HepG2 (cell line): Measurements from ENCODE around the gene MTHFD1L. TPM values are rescaled to one million over a fixed set of nuclear protein-coding genes. Genes with fewer than 3 reads are reported as not detected.
A peak's percentile ranks its signal among the peaks of the same experiment; 100 is the strongest.

Experiments used
- CREB1 ChIP-seq, 2 experiments: fragments of 450-650 bp in 1 of 2; IDR thresholded peaks; 2 replicates each; pipeline ENCODE4 v1.6.1; 2016 to 2017; ENCODE audit warnings: control low read depth in 1 of 2, mild to moderate bottlenecking in 1 of 2, missing compliant biosample characterization in 1 of 2, missing genetic modification characterization in 1 of 2
- ETV6 ChIP-seq: sonication (generic); formaldehyde crosslinking; conservative IDR thresholded peaks from 2 replicates; pipeline ENCODE4 v1.4.0; 2020; ENCODE audit warnings: missing genetic modification reagents
- HMGXB3 ChIP-seq: sonication (generic); formaldehyde crosslinking; IDR thresholded peaks from 2 replicates; pipeline ENCODE4 v1.4.0; 2020; ENCODE audit warnings: missing genetic modification reagents, borderline replicate concordance
- KAT8 ChIP-seq: IDR thresholded peaks from 2 replicates; pipeline ENCODE4 v1.6.1; 2016; ENCODE audit warnings: missing genetic modification reagents, missing compliant biosample characterization
- KLF6 ChIP-seq: IDR thresholded peaks from 2 replicates; pipeline ENCODE4 v1.8.0; 2016; ENCODE audit warnings: missing biosample characterization, missing genetic modification reagents
- NBN ChIP-seq: fragments of 450-650 bp; conservative IDR thresholded peaks from 2 replicates; pipeline ENCODE4 v1.6.1; 2017
- NFIC ChIP-seq: IDR thresholded peaks from 2 replicates; pipeline ENCODE4 v1.6.1; 2012; ENCODE audit warnings: mild to moderate bottlenecking, low read length, inconsistent platforms
- TGIF2 ChIP-seq: IDR thresholded peaks from 2 replicates; pipeline ENCODE4 v1.6.1; 2016; ENCODE audit warnings: control low read depth, missing compliant biosample characterization
- YEATS2 ChIP-seq: sonication (generic); formaldehyde crosslinking; IDR thresholded peaks from 2 replicates; pipeline ENCODE4 v1.4.0; 2020; ENCODE audit warnings: missing genetic modification reagents, borderline replicate concordance
- ZBTB26 ChIP-seq: IDR thresholded peaks from 2 replicates; pipeline ENCODE4 v1.6.1; 2016; ENCODE audit warnings: missing compliant biosample characterization, missing genetic modification reagents, borderline replicate concordance
- ZBTB37 ChIP-seq: sonication (generic); formaldehyde crosslinking; IDR thresholded peaks from 2 replicates; pipeline ENCODE4 v1.4.0; 2020; ENCODE audit warnings: mild to moderate bottlenecking, missing genetic modification reagents
- ZNF317 ChIP-seq: sonication (generic); formaldehyde crosslinking; IDR thresholded peaks from 2 replicates; pipeline ENCODE4 v1.5.0; 2020; ENCODE audit warnings: mild to moderate bottlenecking, missing genetic modification reagents
- ZNF337 ChIP-seq: sonication (generic); formaldehyde crosslinking; IDR thresholded peaks from 2 replicates; pipeline ENCODE4 v1.5.1; 2020; ENCODE audit warnings: missing genetic modification reagents, low read depth, mild to moderate bottlenecking, borderline replicate concordance
- ZNF547 ChIP-seq: sonication (generic); formaldehyde crosslinking; IDR thresholded peaks from 2 replicates; pipeline ENCODE4 v1.5.1; 2020; ENCODE audit warnings: mild to moderate bottlenecking, missing genetic modification reagents
- ZNF563 ChIP-seq: sonication (generic); formaldehyde crosslinking; IDR thresholded peaks from 2 replicates; pipeline ENCODE4 v1.8.0; 2022; ENCODE audit warnings: mild to moderate bottlenecking, moderate library complexity, missing genetic modification reagents
- ZNF766 ChIP-seq: sonication (generic); formaldehyde crosslinking; IDR thresholded peaks from 2 replicates; pipeline ENCODE4 v1.5.0; 2020; ENCODE audit warnings: missing genetic modification reagents, borderline replicate concordance
- ZNF816 ChIP-seq: sonication (generic); formaldehyde crosslinking; IDR thresholded peaks from 2 replicates; pipeline ENCODE4 v1.8.0; 2022; ENCODE audit warnings: missing genetic modification reagents, mild to moderate bottlenecking, borderline replicate concordance
- ZNF841 ChIP-seq: sonication (generic); formaldehyde crosslinking; IDR thresholded peaks from 2 replicates; pipeline ENCODE4 v1.8.1; 2023; ENCODE audit warnings: missing genetic modification reagents, borderline replicate concordance
- polyA plus RNA-seq, 8 experiments: library from polyadenylated mRNA; depleted of rRNA in 3 of 8; stranded (reverse) in 7 of 8; unstranded in 1 of 8; fragments of >200 nt; fragmentation: Illumina TruSeq in 4 of 8; extraction: Trizol in 4 of 8; gene quantifications; 2 replicates each; pipeline versions ENCODE4 v1.2.1 to v1.2.3, GENCODE V29; 2011 to 2016; ENCODE audit warnings: low read depth in 4 of 8, missing spikeins in 1 of 8, mixed read lengths in 1 of 8; ENCODE audit not compliant: insufficient read depth in 1 of 8
- total RNA-seq, 5 experiments: library from RNA; depleted of rRNA; stranded (reverse); fragments of >200 nt; fragmentation: Illumina TruSeq; extraction: Trizol; gene quantifications; 2 replicates each; pipeline ENCODE4 v1.2.3, GENCODE V29; 2016; ENCODE audit warnings: low read depth in 1 of 5
- TF ChIP-seq, protein P1 (sequence below): sonication (generic); formaldehyde crosslinking; IDR thresholded peaks from 2 replicates; pipeline ENCODE4 v1.4.0; 2020; ENCODE audit warnings: mild to moderate bottlenecking, missing genetic modification reagents
- TF ChIP-seq, protein P2 (sequence below): sonication (generic); formaldehyde crosslinking; IDR thresholded peaks from 2 replicates; pipeline ENCODE4 v1.8.1; 2023; ENCODE audit warnings: mild to moderate bottlenecking, moderate library complexity, missing genetic modification reagents

The MTHFD1L gene
- total and polyA plus RNA-seq, 2 of the 13 experiments (the other 11 are each of a cell fraction or from before 2014, with no cell fraction given) = 24.0 to 39.6 TPM

DNA sequence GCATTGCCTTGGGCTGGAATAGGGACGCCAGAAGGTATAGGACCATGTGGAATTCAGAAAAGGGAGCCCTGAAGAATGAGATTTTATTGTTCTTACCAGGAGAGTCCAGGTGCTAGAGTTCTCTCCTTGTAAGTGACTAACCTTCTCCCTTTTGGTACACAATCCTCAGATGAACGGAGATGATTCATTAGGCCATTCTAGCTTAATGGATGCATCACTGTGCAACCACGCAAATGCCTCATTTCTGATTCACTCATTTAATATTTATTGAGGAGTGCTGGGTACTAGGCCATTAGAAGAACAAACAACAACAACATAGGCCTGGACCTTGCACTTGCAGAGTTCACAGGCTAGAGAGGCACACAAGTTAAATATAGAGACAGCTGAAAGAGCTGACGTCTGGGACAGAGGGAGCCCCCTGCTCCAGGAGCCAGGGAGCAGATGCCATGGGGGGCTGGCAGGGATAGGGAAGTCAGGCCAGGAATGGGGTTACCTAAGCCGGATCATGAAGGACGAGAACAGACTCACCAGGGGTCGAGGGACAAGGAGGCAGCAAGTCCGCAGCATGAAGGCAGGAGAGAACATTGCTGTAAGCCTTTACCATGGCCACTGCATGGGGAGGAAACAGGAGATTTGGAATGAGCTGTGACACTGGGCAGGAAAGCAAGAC, 194.7 kb downstream of the MTHFD1L start (continued):
- TF ChIP-seq NFIC = peak; percentile 33; the same call in 1 of the 2 replicates
- TF ChIP-seq ZNF317 (CRISPR knock-in tag) = no peak
- TF ChIP-seq, protein P1, sequence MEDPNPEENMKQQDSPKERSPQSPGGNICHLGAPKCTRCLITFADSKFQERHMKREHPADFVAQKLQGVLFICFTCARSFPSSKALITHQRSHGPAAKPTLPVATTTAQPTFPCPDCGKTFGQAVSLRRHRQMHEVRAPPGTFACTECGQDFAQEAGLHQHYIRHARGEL (CRISPR knock-in tag) = no peak
- TF ChIP-seq ZNF337 (CRISPR knock-in tag) = no peak
- TF ChIP-seq CREB1 (IDR thresholded peaks at IDR 0.05) = no peak
- TF ChIP-seq CREB1 (CRISPR knock-in tag; IDR thresholded peaks at IDR 0.05) = peak; percentile 48; the same call in 1 of the 2 replicates
- TF ChIP-seq TGIF2 = peak; percentile 73
- TF ChIP-seq ZNF563 (CRISPR knock-in tag) = no peak
- TF ChIP-seq ZNF547 (CRISPR knock-in tag) = no peak; the same call in 1 of the 2 replicates
- no peak for TF ChIP-seq ZBTB26 (CRISPR knock-in tag)
- TF ChIP-seq ETV6 (CRISPR knock-in tag) = no peak
- TF ChIP-seq, protein P2, sequence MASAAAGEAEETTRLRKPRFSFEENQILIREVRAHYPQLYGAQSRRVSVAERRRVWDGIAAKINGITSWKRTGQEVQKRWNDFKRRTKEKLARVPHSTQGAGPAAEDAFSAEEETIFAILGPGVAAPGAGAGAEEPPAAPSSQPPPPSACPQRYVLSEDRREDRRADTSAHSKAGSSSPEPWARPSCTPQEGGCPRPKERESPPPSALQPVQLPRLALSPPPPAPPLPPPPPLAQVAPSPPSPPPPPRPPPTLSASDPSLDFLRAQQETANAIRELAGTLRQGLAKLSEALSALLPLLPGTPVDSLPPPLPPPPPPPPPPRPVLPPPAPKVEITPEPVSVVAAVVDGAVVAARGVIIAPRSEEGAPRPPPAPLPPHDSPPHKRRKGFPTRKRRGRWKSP = no peak
- TF ChIP-seq KAT8 (CRISPR knock-in tag) = peak; percentile 20; the same call in 1 of the 2 replicates
- no peak for TF ChIP-seq ZNF816
- no peak for TF ChIP-seq KLF6 (CRISPR knock-in tag)
- TF ChIP-seq NBN = no peak
- TF ChIP-seq ZNF766 = no peak; the same call in 1 of the 2 replicates
- no peak for TF ChIP-seq ZBTB37 (CRISPR knock-in tag)
- TF ChIP-seq YEATS2 = no peak
- TF ChIP-seq ZNF841 (CRISPR knock-in tag) = no peak
- TF ChIP-seq HMGXB3 (CRISPR knock-in tag) = no peak
